Putamen (tissue), 1 donor: ENCODE measurements around the gene MED13L.
A peak's percentile ranks its signal among the peaks of the same experiment; 100 is the strongest.
"Not testable (repeated sequence)": the region's sequence is repeated elsewhere in the genome, so short reads cannot be mapped to it uniquely, and the experiment has no call there.

ENCODE experiments used
- DNase-seq: peaks from one replicate; pipeline ENCODE4 v3.0.0-alpha.2; 2016; ENCODE audit warnings: low spot score

MED13L gene

GRCh38 chr12:116246490-116247179, 30.9 kb downstream of the MED13L start:
- DNase-seq: no peak

DNA sequence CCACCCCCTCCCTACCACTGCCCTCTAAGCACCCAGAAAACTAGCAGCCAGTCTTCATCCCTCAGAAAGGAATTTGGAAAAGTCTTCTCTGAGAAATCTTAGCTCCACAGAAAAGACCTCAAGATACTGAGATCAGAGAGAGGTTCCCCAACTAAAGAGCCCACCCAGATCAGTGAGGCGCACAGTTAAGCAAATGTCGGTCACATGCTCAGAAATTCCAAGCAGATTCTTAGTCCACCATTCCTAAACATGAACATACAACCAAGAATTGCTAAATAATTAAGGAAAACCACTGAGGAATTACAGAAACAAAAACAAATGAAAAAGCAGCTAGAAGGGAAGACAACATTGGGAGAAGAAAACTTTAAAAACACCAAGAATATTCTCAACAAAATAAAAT, 32.3 kb downstream of the MED13L start:
- no peak for DNase-seq

- DNase-seq: no peak
These were observed 32.9 kb downstream of the MED13L start for GRCh38 chr12:116244474-116245090.

- DNase-seq: no peak
These were observed 33.5 kb downstream of the MED13L start for GRCh38 chr12:116244001-116244400.

DNA sequence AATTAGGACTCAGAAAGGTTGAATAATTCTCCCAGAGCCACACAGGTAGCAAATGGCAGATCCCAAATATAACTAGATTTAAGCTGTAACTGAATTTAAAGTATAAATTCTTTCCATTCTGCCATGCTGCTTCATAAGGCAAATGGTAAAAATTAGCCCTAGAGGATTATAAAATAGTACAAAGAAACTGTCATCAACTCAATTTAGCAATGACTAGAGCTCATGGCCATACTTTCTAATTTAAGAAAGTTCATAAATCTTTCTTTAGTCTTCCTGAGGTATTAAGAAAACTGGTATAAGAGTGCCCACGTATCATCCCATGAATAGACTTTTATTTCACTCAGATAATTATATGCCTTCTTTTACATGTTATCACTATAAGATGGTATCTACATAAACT, 34.8 kb downstream of the MED13L start:
- no peak for DNase-seq

DNA sequence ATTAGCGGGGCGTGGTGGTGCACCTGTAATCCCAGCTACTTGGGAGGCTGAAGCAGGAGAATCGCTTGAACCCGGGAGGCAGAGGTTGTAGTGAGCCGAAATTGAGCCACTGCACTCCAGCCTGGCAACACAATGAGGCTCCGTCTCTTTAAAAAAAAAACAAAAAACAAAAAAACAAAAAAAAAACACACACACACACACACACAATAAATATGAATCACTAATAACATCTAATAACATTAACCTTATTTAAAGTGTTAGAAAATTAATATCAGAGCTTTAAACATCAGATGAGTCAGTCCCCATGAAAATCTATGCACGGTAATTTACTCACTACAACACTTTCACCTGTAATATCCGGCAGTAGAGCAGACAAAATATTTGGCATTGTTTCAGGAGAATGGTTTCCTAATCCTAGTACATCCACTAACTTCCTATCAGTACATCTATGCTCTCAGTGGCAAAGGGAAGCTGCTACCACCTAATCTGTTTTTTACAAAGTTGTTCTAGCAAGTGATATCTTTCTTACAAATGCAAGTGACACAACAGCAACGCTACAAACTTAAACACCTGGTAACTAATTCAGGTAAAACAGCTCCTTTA, 36.2 kb downstream of the MED13L start:
- DNase-seq: no peak

DNA sequence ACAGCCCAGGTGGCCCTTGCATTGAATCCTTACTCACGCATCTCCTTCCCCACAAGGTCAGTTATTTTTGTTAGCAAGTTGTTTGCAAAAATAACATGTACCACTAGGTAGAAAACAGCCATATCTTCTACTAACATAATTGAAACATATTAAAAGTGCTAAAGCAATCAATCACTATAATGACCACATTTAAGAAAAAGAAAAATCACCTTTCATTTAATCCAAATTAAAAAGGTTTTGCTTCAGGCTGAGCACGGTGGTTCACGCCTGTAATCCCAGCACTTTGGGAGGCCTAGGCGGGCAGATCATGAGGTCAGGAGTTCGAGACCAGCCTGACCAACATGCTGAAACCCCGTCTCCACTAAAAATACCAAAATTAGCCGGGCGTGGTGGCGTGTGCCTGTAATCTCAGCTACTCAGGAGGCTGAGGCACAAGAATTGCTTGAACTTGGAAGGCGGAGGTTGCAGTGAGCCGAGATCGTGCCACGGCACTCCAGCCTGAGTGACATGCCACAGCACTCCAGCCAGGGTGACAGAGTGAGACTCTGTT, 38.8 kb downstream of the MED13L start:
- not testable (repeated sequence) for DNase-seq

- no peak for DNase-seq
These were observed 39.3 kb downstream of the MED13L start for GRCh38 chr12:116238149-116238548.

DNA sequence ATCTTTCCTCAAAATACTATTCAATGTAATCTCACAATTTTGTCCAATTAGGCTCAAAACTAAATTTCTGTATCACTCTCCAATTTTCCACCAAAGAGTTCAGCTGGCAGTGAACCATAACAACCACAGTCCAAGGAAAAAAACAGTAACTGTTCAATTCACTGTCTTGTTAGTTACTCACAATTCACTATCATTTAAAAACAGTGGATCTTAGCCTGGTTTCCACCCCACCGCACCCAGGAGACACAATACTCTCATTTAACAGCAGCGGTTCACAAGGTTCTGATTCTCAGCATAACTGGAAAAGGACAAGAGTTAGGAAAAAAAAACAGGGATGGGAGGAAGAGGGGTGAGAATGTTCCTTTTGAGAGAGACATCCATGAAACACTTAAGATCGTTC, 40.5 kb downstream of the MED13L start:
- DNase-seq: no peak

GRCh38 chr12:116236148-116236731, 41.3 kb downstream of the MED13L start:
- peak; percentile 39 for DNase-seq

GRCh38 chr12:116234148-116234547, 43.3 kb downstream of the MED13L start:
- not testable (repeated sequence) for DNase-seq

- no peak for DNase-seq
These were observed 43.8 kb downstream of the MED13L start for GRCh38 chr12:116233669-116234068.

GRCh38 chr12:116227811-116228210, 49.7 kb downstream of the MED13L start:
- no peak for DNase-seq

DNA sequence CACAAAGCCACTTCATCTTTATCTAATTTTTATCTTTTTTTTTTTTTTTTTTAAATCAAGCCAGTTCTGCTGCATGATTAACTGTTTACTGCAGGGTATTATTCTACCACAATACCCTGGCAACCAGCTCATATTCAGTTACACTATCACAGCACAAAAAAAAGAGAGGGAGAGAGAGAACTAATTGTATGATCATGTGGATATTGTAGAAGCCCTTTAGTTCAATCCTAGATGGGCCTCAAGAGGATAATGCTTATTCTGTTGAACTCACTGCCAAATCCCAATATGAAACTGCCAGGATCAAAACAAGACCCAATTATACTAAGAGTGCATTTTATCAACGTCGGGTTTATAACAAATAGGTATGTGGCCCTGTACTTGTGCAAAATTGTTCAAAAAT, 51.5 kb downstream of the MED13L start:
- DNase-seq: no peak

DNA sequence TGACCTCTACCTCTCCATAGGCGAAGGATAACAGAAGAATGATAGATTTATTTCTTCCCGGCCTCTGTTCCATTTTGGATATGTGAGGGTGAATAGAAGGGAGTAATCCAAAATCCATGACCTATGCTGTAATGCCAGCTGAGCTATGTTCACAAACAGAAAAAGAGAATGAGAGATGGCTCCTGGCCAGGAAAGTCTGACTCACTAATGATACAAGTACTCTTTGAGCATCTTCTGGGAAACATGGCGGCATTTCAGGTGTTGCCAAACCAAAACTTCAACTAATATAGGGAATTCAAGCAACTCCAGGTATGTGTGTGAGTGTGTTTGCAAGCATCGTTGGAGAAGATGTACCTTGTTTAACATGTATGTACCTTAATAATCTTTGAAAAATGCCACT, 55.1 kb downstream of the MED13L start:
- peak; percentile 33 for DNase-seq

GRCh38 chr12:116220756-116221155, 56.7 kb downstream of the MED13L start:
- DNase-seq: no peak

DNA sequence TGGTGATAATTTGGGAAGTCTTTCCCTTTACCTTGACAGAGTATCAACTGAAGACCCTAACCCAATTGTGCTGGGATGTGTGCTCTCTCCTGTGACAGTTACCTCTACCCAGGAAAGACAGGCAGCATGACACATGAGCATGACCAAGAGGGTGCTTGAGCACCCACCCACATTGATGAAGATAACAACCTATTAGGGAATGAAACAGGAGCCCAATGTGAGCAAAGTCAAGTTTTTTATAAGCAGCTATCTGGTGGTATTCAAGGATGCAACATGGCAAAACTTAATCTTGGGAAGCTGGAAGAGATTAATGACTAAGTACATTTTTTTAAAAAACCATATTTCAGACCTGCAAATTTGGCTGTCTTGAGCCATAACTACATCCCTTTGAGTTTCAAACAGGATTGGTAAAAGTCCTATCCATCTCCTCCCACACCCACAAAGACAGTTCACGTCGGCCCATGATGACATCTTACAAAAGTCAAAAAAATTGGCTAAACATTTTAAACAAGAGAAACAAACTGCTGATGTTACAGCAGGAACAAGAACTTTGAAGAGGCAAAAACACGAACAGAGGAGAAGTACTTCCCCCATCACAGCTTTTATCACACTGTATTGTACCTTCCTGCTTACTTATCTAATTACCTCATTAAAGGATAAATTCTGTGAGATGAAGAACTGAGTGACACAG, 60.3 kb downstream of the MED13L start:
- no peak for DNase-seq

GRCh38 chr12:116216022-116216756, 61.3 kb downstream of the MED13L start:
- DNase-seq: no peak

DNA sequence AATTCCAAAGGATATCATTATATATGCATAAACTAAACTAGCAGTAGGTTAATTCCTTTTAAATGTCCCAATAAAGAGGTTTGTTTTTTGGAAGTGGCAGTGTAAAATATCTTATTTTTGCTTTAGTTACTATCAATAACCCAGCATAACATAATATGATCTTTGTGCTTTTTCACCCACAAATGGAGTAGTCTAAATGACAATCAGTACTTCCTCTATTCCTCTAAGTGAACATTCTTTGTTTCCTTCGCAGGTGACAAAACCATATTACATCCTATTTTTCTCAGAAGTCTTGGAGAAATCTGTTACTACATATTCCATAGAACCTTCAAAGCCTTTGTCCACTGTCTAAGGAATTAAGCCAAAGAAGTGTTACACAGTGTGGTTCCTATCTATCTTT, 62.5 kb downstream of the MED13L start:
- DNase-seq: no peak

- DNase-seq: no peak
These were observed 63.5 kb downstream of the MED13L start for GRCh38 chr12:116213885-116214527.

- DNase-seq: no peak
These were observed 64.5 kb downstream of the MED13L start for GRCh38 chr12:116213014-116213413.
